Right renal cortex interstitium (tissue), 3 donors: ENCODE measurements around the gene HSPB6. TPM values are rescaled to one million over a fixed set of nuclear protein-coding genes. Genes with fewer than 3 reads are reported as not detected.

Source experiments
- DNase-seq, 3 donors: peaks; one replicate each; pipeline ENCODE4 v3.0.0-alpha.2; 2013; ENCODE audit warnings: low read depth in 3 of 3, low spot score in 2 of 3
- polyA plus RNA-seq, 3 donors: library from polyadenylated mRNA; unstranded; fragments of 120-200 nt; gene quantifications; one replicate each; pipeline ENCODE4 v1.2.1, GENCODE V29; 2013; ENCODE audit not compliant: insufficient read length in 3 of 3

HSPB6 gene
- polyA plus RNA-seq, 3 donors: 17.5 to 21.5 (median 18.7) TPM

DNA sequence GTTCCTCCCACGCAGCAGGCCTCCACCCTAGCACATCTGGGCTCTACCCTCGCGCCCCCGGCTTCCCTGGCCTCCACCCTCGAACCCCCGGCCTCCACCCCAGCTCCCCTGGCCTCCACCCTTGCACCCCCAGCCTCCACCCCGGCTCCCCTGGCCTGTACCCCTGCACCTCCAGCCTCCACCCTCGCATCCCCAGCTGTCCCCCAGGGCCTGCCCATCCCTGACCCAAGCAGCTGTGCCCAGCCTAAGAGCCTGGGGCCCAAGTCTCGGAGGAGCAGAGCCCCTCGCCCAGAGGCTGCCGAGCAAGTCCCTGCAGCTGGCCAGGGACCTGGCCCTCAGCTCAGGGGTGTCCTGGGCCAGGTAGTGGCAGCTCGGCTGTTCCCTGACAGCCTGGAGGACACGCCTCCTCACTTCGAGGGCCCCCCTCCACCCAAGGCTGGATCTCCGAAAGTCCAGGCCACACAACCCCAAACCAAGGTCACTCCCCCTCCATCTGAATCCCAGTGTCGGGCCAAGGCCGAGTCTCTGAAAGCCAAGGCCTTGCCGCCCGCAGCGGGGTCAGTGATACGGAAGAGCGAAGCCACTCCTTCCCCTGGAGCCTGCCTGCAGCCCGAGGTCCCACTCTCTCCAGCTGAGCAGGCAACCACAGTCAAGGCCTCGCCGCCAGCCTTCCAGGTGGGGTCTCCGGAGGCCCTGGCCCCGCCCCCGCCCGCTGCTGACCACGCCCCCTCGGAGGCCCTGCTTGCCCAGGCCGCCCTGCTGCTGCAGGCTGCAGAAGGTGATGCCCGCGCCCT lies 10.7 kb upstream of the HSPB6 start:
- DNase-seq: peak in 1 of 3 donors; percentile 56

- DNase-seq: no peak
These were observed 9.8 kb upstream of the HSPB6 start for GRCh38 chr19:35766571-35767104.

- no peak for DNase-seq
These were observed 7.8 kb upstream of the HSPB6 start for GRCh38 chr19:35764432-35765315.

DNA sequence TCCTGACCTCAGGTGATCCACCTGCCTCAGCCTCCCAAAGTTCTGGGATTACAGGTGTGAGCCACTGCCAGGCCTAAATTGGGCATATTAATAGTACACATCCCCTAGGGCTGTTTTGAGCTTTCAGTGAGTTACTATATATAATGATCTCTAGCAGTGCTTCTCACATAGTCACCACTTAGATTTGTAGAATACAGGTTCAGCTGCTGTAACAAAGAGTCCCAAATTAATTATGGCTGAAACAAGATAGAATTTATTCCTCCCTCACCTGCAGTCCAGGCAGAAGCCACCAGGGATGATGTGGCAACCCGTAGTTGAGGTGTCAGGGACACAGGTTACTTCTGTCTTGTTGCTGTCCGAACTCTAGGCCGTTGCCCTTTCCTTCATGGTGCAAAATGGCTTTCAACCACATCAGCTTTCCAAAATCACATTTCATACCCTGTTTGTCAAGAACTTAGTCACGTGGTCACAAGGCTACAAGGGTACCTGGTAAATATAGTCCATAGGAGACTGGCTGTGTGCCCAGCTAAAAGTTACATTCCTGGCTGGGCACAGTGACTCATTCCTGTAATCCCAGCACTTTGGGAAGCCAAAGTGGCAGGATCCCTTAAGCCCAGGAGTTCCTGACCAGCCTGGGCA lies 4.0 kb upstream of the HSPB6 start:
- DNase-seq: no peak

DNA sequence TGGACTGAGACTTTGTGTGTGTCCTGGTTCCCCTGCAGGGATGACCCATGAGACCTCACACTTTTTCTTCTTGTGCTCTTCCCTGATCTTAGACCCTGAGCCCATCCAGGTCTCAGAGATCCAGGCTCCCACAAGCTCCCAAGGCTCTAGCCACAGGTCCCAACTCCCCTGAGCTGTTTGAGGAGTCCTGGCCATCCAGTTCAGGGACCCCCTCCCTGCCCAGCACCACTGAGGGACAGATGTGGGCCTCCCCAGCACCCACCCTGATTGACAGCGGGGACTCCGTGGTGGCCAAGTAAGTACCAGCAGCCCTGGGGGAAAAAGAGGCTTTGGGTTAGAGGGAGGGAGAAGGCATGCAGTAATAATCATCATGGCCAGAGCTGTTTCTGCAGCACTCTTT lies 2.9 kb upstream of the HSPB6 start:
- DNase-seq: no peak

DNA sequence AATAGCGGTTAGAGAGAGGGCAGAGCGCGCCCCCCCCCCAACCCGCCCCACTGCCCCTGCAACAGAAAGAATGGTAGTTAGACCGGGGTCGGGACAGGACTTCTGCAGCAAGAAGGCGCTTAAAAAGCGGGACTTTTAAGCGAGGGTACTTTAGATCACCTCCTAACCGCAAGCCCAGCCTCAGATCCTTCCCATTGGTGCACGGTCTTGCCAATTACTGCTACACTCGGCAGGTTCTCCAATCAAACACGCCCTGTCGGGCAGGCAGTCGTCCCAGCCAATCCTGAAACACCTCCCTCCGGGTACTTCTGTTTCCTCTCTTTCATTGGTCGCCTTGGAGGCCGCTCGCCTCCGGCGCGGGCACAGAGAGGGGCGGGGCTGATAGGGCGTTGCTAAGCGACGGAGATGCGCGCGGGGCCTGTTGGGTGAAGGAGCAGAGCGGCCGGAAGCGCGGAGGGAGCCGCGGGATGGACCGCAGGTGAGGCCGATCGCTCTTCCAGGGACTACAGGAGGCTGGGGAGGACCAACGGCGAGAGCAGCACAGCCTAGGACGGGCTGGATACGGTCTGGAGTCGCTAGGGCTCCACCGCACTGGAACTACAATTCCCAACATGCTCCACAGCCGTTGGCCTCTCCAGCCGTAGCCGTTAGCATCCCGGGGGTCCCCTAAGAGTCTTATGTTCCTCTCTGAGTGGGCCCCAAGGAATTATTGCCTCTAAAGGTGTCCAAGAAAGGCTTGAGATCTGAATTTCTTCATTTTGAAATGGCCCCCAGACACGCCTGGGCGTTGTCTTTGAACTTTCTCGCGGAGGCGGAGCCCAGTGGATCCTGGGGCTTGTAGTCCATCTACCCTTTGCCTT lies 1.1 kb upstream of the HSPB6 start, which contains the start of gene PROSER3:
Gene PROSER3, plus strand, starts transcription at position 428 of the 860 bp plus-strand sequence. Its CDS starts 40 bp downstream, at position 468.
- peak; percentile 97 to 99 (median 98) for DNase-seq

- DNase-seq: no peak
These were observed 461 bp upstream of the HSPB6 start for GRCh38 chr19:35757231-35757748.

DNA sequence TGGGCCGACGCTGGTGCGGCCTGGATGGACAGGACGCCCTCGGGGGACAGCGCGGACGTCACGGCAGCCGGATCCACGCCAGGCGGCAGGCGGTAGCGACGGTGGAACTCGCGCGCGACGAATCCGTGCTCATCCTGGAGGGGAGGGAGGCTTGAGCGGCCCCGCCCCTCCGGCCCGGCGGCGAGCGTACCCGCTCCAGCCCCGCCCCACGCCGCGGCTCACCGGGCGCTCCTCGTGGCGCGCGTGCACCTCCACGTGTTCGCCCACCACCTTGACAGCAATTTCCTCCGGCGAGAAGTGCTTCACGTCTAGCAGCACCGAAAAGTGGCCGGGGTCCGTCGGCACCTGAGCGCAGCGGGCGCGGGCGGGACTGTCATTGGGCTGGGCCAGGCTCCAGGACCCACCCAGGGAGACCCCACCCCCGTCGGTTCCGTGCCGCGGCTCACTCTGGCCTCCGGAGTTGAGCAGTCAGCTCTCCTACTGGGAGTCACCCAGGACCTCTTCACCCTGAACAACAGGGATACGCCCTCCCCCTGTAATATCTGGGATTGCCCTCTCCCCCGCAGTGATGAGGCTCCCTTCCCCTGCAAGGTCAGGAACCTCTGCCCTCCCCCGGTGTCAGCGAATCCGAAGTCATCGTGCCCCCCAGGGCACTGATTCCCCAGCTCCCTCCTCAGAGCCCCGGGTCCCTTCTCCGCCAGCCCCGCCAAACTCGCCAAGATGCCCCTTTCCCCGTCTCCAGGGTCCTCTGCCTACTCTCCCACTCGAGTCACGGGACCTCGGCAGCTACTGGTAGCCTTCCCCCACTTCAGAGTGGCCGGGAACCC lies 1.1 kb downstream of the HSPB6 start:
- no peak for DNase-seq

DNA sequence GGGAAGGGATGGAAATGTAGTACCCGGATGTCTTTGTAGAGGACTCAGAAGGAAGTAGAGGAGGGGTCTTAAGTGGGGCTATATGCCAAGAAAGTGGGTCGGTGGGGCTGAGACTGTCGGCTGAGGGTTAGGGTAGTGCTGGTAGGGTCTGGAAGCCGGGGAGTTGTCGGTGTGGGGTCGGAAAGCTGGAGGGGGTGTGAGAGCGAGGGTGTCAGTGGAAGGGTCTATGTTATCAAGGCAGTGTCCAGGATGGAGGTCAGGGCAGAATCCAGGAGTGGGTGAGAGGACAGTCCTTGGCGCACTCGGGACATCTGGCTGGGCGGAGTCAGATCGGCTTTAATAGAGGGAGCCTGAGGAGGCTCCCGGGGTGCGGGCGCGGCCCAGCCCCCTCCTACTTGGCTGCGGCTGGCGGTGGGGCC lies 1.7 kb downstream of the HSPB6 start:
- no peak for DNase-seq

- no peak for DNase-seq
These were observed 2.3 kb downstream of the HSPB6 start for GRCh38 chr19:35754370-35755130.

GRCh38 chr19:35753634-35754369 lies 3.0 kb downstream of the HSPB6 start:
- DNase-seq: no peak

DNA sequence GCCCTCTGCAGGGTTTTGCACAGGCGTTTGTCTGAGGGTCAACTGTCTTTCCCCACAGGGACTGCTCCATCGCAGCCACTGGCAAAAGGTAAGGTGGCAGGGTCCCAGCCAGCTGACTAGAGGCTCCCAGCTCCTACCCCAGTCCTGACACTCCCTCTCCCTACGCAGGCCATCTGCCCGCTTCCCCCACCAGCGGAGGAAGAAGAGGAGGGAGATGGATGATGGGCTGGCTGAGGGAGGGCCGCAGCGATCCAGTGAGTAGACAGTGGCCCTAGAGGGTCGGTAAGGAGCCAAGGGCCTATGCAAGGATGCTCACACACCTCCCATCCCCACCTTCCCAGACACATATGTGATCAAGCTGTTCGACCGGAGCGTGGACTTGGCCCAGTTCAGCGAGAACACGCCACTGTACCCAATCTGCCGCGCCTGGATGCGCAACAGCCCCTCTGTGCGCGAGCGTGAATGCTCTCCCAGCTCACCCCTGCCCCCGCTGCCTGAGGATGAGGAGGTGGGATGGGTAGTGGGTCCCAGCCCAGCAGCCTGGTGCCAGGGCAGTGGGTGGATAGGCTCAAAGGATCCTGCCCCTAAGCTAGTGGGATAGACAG lies 4.0 kb downstream of the HSPB6 start:
- no peak for DNase-seq

GRCh38 chr19:35751839-35752745 lies 4.7 kb downstream of the HSPB6 start:
- DNase-seq: no peak

GRCh38 chr19:35750167-35750566 lies 6.7 kb downstream of the HSPB6 start:
- no peak for DNase-seq

- DNase-seq: peak; percentile 98 to 99 (median 99)
These were observed 8.5 kb downstream of the HSPB6 start, which contains the start of gene LIN37 for GRCh38 chr19:35748106-35749020. Gene LIN37 (plus strand): TSS chr19:35748576. CDS start chr19:35748725, 149 bp downstream.
